ENCODE measurements around the gene RBFOX1. TPM values are rescaled to one million over a fixed set of nuclear protein-coding genes. Genes with fewer than 3 reads are reported as not detected.

RBFOX1 gene
- total and polyA plus RNA-seq, 2 donors (not counting 1 experiment from before 2014, with no cell fraction given): not detected

DNA sequence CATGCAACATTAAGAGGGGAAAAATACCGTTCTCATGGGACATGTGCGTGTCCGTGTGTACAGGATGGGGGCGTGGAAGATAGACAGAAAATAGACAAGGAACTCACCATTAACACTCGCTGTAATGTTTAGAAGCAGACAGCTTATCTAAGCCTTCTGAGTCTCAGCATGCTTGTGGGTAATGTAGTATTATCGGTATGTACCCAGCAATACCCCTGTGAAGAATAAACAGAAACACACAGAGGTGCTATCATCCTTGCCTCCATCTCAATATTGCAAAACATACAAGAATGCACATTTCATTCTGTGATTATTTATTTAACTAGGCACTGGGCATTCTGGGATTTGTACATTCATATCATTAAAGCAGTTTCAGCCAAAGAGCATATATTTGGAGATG, 42.0 kb upstream of the RBFOX1 start:
- no peak overlapping the region for H3K4me3 Mint-ChIP-seq
- Histone ChIP-seq H3K4me2 (replicated peaks; ENCODE audit: low read depth, low read length, poor library complexity, severe bottlenecking) (no peak overlapping the region), H3K27ac (ENCODE audit: low read length in 2 of 2) (no peak overlapping the region), H3K27me3 (replicated peaks in 1 of 4; ENCODE audit: control extremely low read depth in 1 of 4, control insufficient read depth in 3 of 4, insufficient read depth in 4 of 4, low read length in 3 of 4) (no peaks in the 10 kb centered on the region), H3K9me3 (ENCODE audit: control extremely low read depth in 1 of 3, control insufficient read depth in 2 of 3, insufficient read depth in 1 of 3, low read length in 2 of 3) (peaks cover 0 to 8% (median 0%) of the 10 kb centered on the region in 3 donors), H4K20me1 (ENCODE audit: control insufficient read depth, insufficient read depth, low read length, poor library complexity, severe bottlenecking) (no peaks in the 10 kb centered on the region), H3K9ac (ENCODE audit: low read length) (no peak overlapping the region), H3K79me2 (ENCODE audit: control insufficient read depth, insufficient read depth, low read length) (no peaks in the 10 kb centered on the region), H3K4me3 (ENCODE audit: control extremely low read depth in 1 of 5, extremely low read depth in 1 of 5, insufficient read depth in 1 of 5, low read depth in 2 of 5, low read length in 4 of 5) (no peak overlapping the region), H3K36me3 (replicated peaks in 1 of 2; ENCODE audit: control extremely low read depth in 1 of 2, control insufficient read depth in 1 of 2, extremely low read depth in 1 of 2, insufficient read depth in 2 of 2, low read length in 1 of 2) (no peaks in the 10 kb centered on the region), H3K4me1 (ENCODE audit: control insufficient read depth in 2 of 2, insufficient read depth in 2 of 2, low read length in 2 of 2) (no peaks in the 10 kb centered on the region), H2AFZ (ENCODE audit: insufficient read depth, low read depth, low read length, poor library complexity, severe bottlenecking) (no peak overlapping the region)
- 94% methylated on average over 3 of the region's 6 CpGs for WGBS (ENCODE audit: insufficient coverage)
- H3K9me3 Mint-ChIP-seq (ENCODE audit: insufficient read depth): peaks cover 5% of the 10 kb centered on the region
- H3K27me3 Mint-ChIP-seq: no peaks in the 10 kb centered on the region
- ChIA-PET POLR2A (no interaction called here), CTCF (no interaction called here)
- DNase-seq (no peak), ATAC-seq (ENCODE audit: low read depth) (no peak)
- no peak for TF ChIP-seq EZH2 (IDR thresholded peaks at IDR 0.05; ENCODE audit: borderline replicate concordance, insufficient read depth, low read depth, low read length, poor library complexity, severe bottlenecking)
- TF ChIP-seq, protein P1, sequence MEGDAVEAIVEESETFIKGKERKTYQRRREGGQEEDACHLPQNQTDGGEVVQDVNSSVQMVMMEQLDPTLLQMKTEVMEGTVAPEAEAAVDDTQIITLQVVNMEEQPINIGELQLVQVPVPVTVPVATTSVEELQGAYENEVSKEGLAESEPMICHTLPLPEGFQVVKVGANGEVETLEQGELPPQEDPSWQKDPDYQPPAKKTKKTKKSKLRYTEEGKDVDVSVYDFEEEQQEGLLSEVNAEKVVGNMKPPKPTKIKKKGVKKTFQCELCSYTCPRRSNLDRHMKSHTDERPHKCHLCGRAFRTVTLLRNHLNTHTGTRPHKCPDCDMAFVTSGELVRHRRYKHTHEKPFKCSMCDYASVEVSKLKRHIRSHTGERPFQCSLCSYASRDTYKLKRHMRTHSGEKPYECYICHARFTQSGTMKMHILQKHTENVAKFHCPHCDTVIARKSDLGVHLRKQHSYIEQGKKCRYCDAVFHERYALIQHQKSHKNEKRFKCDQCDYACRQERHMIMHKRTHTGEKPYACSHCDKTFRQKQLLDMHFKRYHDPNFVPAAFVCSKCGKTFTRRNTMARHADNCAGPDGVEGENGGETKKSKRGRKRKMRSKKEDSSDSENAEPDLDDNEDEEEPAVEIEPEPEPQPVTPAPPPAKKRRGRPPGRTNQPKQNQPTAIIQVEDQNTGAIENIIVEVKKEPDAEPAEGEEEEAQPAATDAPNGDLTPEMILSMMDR (IDR thresholded peaks at IDR 0.05): no peak
- no peaks in the 10 kb centered on the region for H3K4me1 Mint-ChIP-seq
- H3K27ac Mint-ChIP-seq: no peak overlapping the region
- intact Hi-C loops (cut with micrococcal nuclease): no loop called here

DNA sequence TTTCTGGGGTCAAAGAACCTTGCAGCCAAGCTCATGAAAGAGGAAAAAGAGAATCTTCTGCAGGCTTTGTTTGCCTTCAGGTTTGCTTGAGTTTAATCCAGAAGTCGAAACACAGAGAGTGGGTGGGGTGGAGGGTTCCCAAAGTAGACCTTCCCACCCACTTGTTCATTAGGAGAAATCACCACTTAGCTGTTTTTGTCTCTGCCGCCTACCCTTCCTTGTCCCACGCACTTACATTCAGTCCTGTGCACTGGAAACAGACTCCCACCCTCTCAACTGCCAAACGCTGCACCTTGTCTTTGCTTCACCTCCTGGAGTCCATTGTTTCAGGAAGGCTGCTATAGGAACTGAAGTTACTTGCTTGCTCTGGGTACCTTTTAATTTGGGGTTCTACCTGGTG, 38.6 kb upstream of the RBFOX1 start:
- WGBS (ENCODE audit: insufficient coverage): 100% methylated on average over 2 of the region's 4 CpGs
- Histone ChIP-seq H3K27me3 (replicated peaks in 1 of 4; ENCODE audit: control extremely low read depth in 1 of 4, control insufficient read depth in 3 of 4, insufficient read depth in 4 of 4, low read length in 3 of 4) (no peaks in the 10 kb centered on the region), H3K79me2 (ENCODE audit: control insufficient read depth, insufficient read depth, low read length) (no peaks in the 10 kb centered on the region), H3K9me3 (ENCODE audit: control extremely low read depth in 1 of 3, control insufficient read depth in 2 of 3, insufficient read depth in 1 of 3, low read length in 2 of 3) (no peaks in the 10 kb centered on the region), H2AFZ (ENCODE audit: insufficient read depth, low read depth, low read length, poor library complexity, severe bottlenecking) (no peak overlapping the region), H3K4me2 (replicated peaks; ENCODE audit: low read depth, low read length, poor library complexity, severe bottlenecking) (no peak overlapping the region), H3K4me3 (ENCODE audit: control extremely low read depth in 1 of 5, extremely low read depth in 1 of 5, insufficient read depth in 1 of 5, low read depth in 2 of 5, low read length in 4 of 5) (no peak overlapping the region), H4K20me1 (ENCODE audit: control insufficient read depth, insufficient read depth, low read length, poor library complexity, severe bottlenecking) (no peaks in the 10 kb centered on the region), H3K9ac (ENCODE audit: low read length) (no peak overlapping the region), H3K4me1 (ENCODE audit: control insufficient read depth in 2 of 2, insufficient read depth in 2 of 2, low read length in 2 of 2) (no peaks in the 10 kb centered on the region), H3K27ac (ENCODE audit: low read length in 2 of 2) (no peak overlapping the region), H3K36me3 (replicated peaks in 1 of 2; ENCODE audit: control extremely low read depth in 1 of 2, control insufficient read depth in 1 of 2, extremely low read depth in 1 of 2, insufficient read depth in 2 of 2, low read length in 1 of 2) (no peaks in the 10 kb centered on the region)
- POLR2A ChIA-PET: no interaction called here
- no peak overlapping the region for H3K4me3 Mint-ChIP-seq
- peaks cover 4% of the 10 kb centered on the region for H3K9me3 Mint-ChIP-seq (ENCODE audit: insufficient read depth)
- H3K4me1 Mint-ChIP-seq: no peaks in the 10 kb centered on the region
- no peak overlapping the region for H3K27ac Mint-ChIP-seq
- TF ChIP-seq EZH2 (IDR thresholded peaks at IDR 0.05; ENCODE audit: borderline replicate concordance, insufficient read depth, low read depth, low read length, poor library complexity, severe bottlenecking): no peak
- TF ChIP-seq, protein P1 (IDR thresholded peaks at IDR 0.05): no peak
- H3K27me3 Mint-ChIP-seq: no peaks in the 10 kb centered on the region
- DNase-seq: no peak
- CTCF ChIA-PET: no interaction called here
- intact Hi-C loops (cut with micrococcal nuclease): no loop called here
- ATAC-seq (ENCODE audit: low read depth): no peak
